Lung (tissue), 12 donors: ENCODE measurements around the gene ZNF106. TPM values are rescaled to one million over a fixed set of nuclear protein-coding genes. Genes with fewer than 3 reads are reported as not detected.

ENCODE experiments used
- ATAC-seq: fragments of 200-7000 bp; cut with Tn5 transposase; one replicate; pipeline ENCODE4 v1.9.1; 2020; ENCODE audit warnings: moderate number of reproducible peaks; ENCODE audit not compliant: insufficient read depth, low FRiP score
- DNase-seq, 3 donors: peaks; one replicate each; pipeline ENCODE4 v3.0.0-alpha.2; 2013 to 2017
- H3K27ac ChIP-seq, 2 donors: one replicate each; pipeline ENCODE4 v1.5.1; 2013; ENCODE audit warnings: mild to moderate bottlenecking in 2 of 2, moderate library complexity in 2 of 2, control low read depth in 1 of 2, inconsistent platforms in 1 of 2, low read depth in 1 of 2, low read length in 1 of 2
- H3K27me3 ChIP-seq, 3 donors: one replicate each; pipeline ENCODE4 v1.5.1; 2013; ENCODE audit warnings: low read length in 2 of 3; ENCODE audit not compliant: control insufficient read depth in 3 of 3, insufficient read depth in 3 of 3
- H3K36me3 ChIP-seq, 4 donors: one replicate each; pipeline ENCODE4 v1.5.1; 2013; ENCODE audit warnings: low read length in 4 of 4, mild to moderate bottlenecking in 1 of 4, moderate library complexity in 1 of 4; ENCODE audit not compliant: control insufficient read depth in 4 of 4, insufficient read depth in 4 of 4
- H3K4me1 ChIP-seq, 5 donors: one replicate each; pipeline ENCODE4 v1.5.1; 2013; ENCODE audit warnings: low read length in 5 of 5, mild to moderate bottlenecking in 2 of 5, moderate library complexity in 1 of 5; ENCODE audit not compliant: control insufficient read depth in 5 of 5, insufficient read depth in 5 of 5
- H3K4me3 ChIP-seq: one replicate; pipeline ENCODE4 v1.5.1; 2013; ENCODE audit warnings: mild to moderate bottlenecking, control low read depth, moderate library complexity
- H3K9ac ChIP-seq, 2 donors: one replicate each; pipeline ENCODE4 v1.5.1; 2013; ENCODE audit warnings: low read length in 2 of 2, control low read depth in 1 of 2; ENCODE audit not compliant: insufficient read depth in 1 of 2
- H3K9me3 ChIP-seq, 4 donors: one replicate each; pipeline ENCODE4 v1.5.1; 2013; ENCODE audit warnings: low read length in 3 of 4, mild to moderate bottlenecking in 1 of 4, moderate library complexity in 1 of 4; ENCODE audit not compliant: control insufficient read depth in 4 of 4, insufficient read depth in 3 of 4
- CTCF ChIP-seq: IDR thresholded peaks from 2 replicates; pipeline ENCODE4 v1.5.1; 2012; ENCODE audit warnings: mild to moderate bottlenecking; ENCODE audit errors: control extremely low read depth, extremely low read depth
- WGBS, 2 donors: extraction: QIAGEN DNeasy Blood & Tissue Kit; methylation state at CpG; one replicate each; pipeline ENCODE4 v1.1.7; 2013; 5-methylcytosine and 5-hydroxymethylcytosine counted together
- polyA plus RNA-seq, 2 donors: library from polyadenylated mRNA; stranded (reverse); fragments of 200-250 nt; gene quantifications; one replicate each; pipeline ENCODE4 v1.2.1, GENCODE V29; 2013
- total RNA-seq, 2 donors: library from RNA; depleted of rRNA in 1 of 2; stranded (reverse); fragments of >200 nt in 1 of 2; gene quantifications; one replicate each; pipeline ENCODE4 v1.2.1, GENCODE V29; 2014 to 2021
- donor health status: control.
- donor health status: control.
- donor health status: Bipolar disorder and iron deficiency.
- donor health status: healthy.
- donor health status: DM: yes; HTN: yes; CAD: no.

The ZNF106 gene
- total and polyA plus RNA-seq, 4 donors: 10.9 to 67.5 (median 41.2) TPM

DNA sequence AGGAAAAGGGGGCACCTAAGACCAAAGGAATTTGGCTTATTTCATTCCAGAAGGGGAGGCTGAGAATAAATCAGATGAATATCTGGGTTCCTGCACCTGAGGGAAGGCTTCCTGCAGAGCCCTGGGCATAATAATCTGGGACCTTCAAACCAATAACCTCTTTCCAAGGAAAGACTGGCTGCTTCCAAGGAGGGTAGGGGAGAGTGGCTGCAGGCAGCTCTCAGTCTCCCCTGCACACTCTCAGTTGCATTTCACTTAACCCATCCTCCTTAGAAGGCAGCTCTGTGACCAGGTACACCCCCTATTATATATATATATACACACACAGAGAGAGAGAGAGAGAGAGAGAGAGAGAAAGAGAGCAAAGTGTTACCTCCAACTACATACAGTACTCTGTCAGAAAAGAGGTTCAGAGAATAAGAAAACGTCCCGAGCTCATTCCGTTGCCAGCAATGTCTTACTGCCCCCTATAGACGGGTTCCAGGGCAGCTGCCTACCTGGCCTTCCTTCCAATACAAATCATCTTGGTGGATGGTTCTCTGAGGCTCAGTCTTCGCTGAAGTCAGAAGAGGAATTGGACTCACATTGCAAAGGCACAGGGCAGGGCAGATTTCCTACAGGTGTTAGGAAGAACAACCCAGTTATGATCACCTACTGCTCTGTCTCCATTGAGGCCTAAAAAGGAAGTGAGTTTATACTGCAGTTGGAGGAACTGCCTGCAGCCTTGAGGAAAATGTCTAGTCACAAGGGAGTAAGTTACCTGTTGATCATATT lies 105.5 kb downstream of the ZNF106 start:
- TF ChIP-seq CTCF: peak; percentile 3
- peak; percentile 19 to 50 (median 39) for DNase-seq
- Histone ChIP-seq H3K4me3 (no peak overlapping the region), H3K27me3 (no peaks in the 10 kb centered on the region), H3K27ac (peak overlapping the region in 1 of 2 donors; percentile 71), H3K4me1 (peaks cover 0 to 17% (median 0%) of the 10 kb centered on the region in 5 donors), H3K9ac (no peak overlapping the region), H3K9me3 (no peaks in the 10 kb centered on the region), H3K36me3 (peaks cover 0 to 5% (median 0%) of the 10 kb centered on the region in 4 donors)
- WGBS, 2 donors: 40 to 46% methylated on average over 5 of the region's 5 CpGs
- no peak for ATAC-seq

DNA sequence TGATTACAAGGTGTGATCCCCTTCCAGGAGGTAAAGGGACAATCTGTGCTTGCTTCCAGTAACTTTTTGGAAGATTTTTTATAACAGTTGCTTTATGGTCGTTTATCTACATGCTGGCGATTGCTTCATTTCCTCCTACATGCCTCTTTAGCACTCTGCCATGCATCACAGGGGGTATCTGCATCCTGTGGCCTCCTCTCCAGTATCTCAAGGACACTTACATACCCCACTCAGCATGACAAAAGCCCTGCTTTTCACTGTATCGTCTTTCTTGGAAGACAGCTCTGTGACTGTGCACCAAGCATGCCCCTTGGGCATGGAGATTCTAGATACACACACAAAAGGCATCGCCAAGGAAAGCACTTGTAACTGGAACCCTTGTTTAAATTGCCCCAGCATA lies 106.3 kb downstream of the ZNF106 start:
- peaks cover 0 to 5% (median 0%) of the 10 kb centered on the region in 4 donors for H3K36me3 ChIP-seq
- H3K9me3 ChIP-seq: no peaks in the 10 kb centered on the region
- no peak for TF ChIP-seq CTCF
- no peak overlapping the region for H3K27ac ChIP-seq
- WGBS, 2 donors: 33 to 45% methylated on average over 4 of the region's 4 CpGs
- no peak for DNase-seq
- no peak for ATAC-seq
- H3K27me3 ChIP-seq: no peaks in the 10 kb centered on the region
- no peak overlapping the region for H3K4me3 ChIP-seq
- no peak overlapping the region for H3K9ac ChIP-seq
- H3K4me1 ChIP-seq: peaks cover 0 to 17% (median 0%) of the 10 kb centered on the region in 5 donors

GRCh38 chr15:42378011-42378410 lies 112.9 kb downstream of the ZNF106 start:
- Histone ChIP-seq H3K27ac (no peak overlapping the region), H3K9ac (no peak overlapping the region), H3K4me3 (no peak overlapping the region), H3K27me3 (no peaks in the 10 kb centered on the region), H3K36me3 (no peaks in the 10 kb centered on the region), H3K9me3 (peaks cover 0 to 2% (median 0%) of the 10 kb centered on the region in 4 donors), H3K4me1 (no peaks in the 10 kb centered on the region)
- no peak for TF ChIP-seq CTCF
- DNase-seq: no peak
- 87 to 91% methylated on average over 8 of the region's 8 CpGs for WGBS, 2 donors
- no peak for ATAC-seq
